Neural progenitor cell (in vitro differentiated cells): ENCODE results near the gene KCNMA1. TPM values are rescaled to one million over a fixed set of nuclear protein-coding genes. Genes with fewer than 3 reads are reported as not detected.

ENCODE experiments used
- DNase-seq: peaks from one replicate; pipeline ENCODE4 v3.0.0-alpha.2; 2016; ENCODE audit warnings: low spot score
- H2AFZ ChIP-seq: fragments of 200-600 bp; sonication (generic); replicated peaks from 2 replicates; pipeline ENCODE4 v1.6.1; 2016; ENCODE audit warnings: antibody characterized with exemption
- H3F3A ChIP-seq: fragments of 200-600 bp; sonication (generic); 2 replicates; pipeline ENCODE4 v1.6.1; 2016; ENCODE audit warnings: antibody characterized with exemption, low read depth
- H3K27ac ChIP-seq: fragments of 200-600 bp; sonication (generic); 2 replicates; pipeline ENCODE4 v1.5.1; 2016; ENCODE audit warnings: mild to moderate bottlenecking
- H3K27me3 ChIP-seq: fragments of 200-600 bp; sonication (generic); 2 replicates; pipeline ENCODE4 v1.6.1; 2016; ENCODE audit warnings: mild to moderate bottlenecking, moderate library complexity
- H3K36me3 ChIP-seq: fragments of 200-600 bp; sonication (generic); 2 replicates; pipeline ENCODE4 v1.5.1; 2016
- H3K4me1 ChIP-seq: fragments of 200-600 bp; sonication (generic); 2 replicates; pipeline ENCODE4 v1.6.1; 2016; ENCODE audit warnings: mixed run types
- H3K4me2 ChIP-seq: fragments of 200-600 bp; sonication (generic); 2 replicates; pipeline ENCODE4 v1.6.1; 2016
- H3K4me3 ChIP-seq: fragments of 200-600 bp; sonication (generic); 2 replicates; pipeline ENCODE4 v1.5.1; 2016
- H3K79me2 ChIP-seq: fragments of 200-600 bp; sonication (generic); 2 replicates; pipeline ENCODE4 v1.6.1; 2016; ENCODE audit warnings: low read depth
- H3K9ac ChIP-seq: fragments of 200-600 bp; sonication (generic); 2 replicates; pipeline ENCODE4 v1.6.1; 2016
- H3K9me3 ChIP-seq: fragments of 200-600 bp; sonication (generic); 2 replicates; pipeline ENCODE4 v1.5.1; 2016; ENCODE audit warnings: low read depth
- H4K20me1 ChIP-seq: fragments of 200-600 bp; sonication (generic); 2 replicates; pipeline ENCODE4 v1.6.1; 2016; ENCODE audit warnings: low read depth
- H3K27ac Mint-ChIP-seq: 3 replicates; pipeline ENCODE4 v1.8.0; 2021; ENCODE audit warnings: mixed read lengths
- H3K27me3 Mint-ChIP-seq: 2 replicates; pipeline ENCODE4 v1.8.0; 2022; ENCODE audit warnings: low read depth, mild to moderate bottlenecking, inconsistent platforms, moderate library complexity, mixed read lengths; ENCODE audit not compliant: insufficient read depth
- H3K36me3 Mint-ChIP-seq: 3 replicates; pipeline ENCODE4 v1.8.0; 2021; ENCODE audit warnings: mixed read lengths
- H3K4me1 Mint-ChIP-seq: 3 replicates; pipeline ENCODE4 v1.8.0; 2021; ENCODE audit warnings: mixed read lengths
- H3K4me3 Mint-ChIP-seq: 3 replicates; pipeline ENCODE4 v1.8.0; 2021; ENCODE audit warnings: mild to moderate bottlenecking, moderate library complexity, mixed read lengths
- H3K9me3 Mint-ChIP-seq: 3 replicates; pipeline ENCODE4 v1.8.0; 2020; ENCODE audit warnings: mixed read lengths
- EZH2 ChIP-seq: fragments of 200-600 bp; sonication (generic); IDR thresholded peaks from 2 replicates; pipeline ENCODE4 v1.6.1; 2017; ENCODE audit warnings: antibody characterized with exemption, mild to moderate bottlenecking, moderate library complexity
- EZH2phosphoT487 ChIP-seq: fragments of 200-600 bp; sonication (generic); IDR thresholded peaks from 2 replicates; pipeline ENCODE4 v1.6.1; 2017; ENCODE audit warnings: antibody characterized with exemption
- total RNA-seq: library from RNA; depleted of rRNA; stranded (reverse); fragments of >200 nt; gene quantifications from 2 replicates; pipeline ENCODE4 v1.2.3, GENCODE V29; 2015; ENCODE audit warnings: low replicate concordance
- TF ChIP-seq, protein P1 (sequence below): fragments of 200-600 bp; sonication (generic); IDR thresholded peaks from 2 replicates; pipeline ENCODE4 v1.5.1; 2017; ENCODE audit warnings: antibody characterized with exemption, mild to moderate bottlenecking

The KCNMA1 gene
- total RNA-seq, 1 donor from 2014 or later: 2.4 TPM

DNA sequence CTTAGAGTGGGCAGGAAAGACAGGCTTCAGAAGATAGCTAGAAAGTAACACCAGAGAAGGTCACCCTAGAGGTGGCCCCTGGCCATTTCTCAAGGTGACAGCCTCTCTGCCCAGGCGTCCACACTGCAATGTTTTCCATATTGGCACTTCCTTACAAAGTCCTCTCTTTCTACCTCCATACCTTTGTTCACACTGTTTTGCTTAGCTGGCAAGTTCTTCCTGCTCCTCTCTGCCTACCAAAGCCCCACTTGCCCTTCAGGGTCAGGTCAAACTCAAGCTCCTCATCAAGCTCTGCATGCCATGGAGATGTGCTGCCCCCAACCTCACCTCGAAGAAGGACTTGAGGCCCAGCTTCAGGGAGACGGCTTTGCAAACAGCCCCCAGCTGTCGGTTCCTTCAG lies 190.9 kb downstream of the KCNMA1 start:
- H3K27me3 ChIP-seq: no peaks in the 10 kb centered on the region
- no peaks in the 10 kb centered on the region for H4K20me1 ChIP-seq
- H3K9me3 ChIP-seq: no peaks in the 10 kb centered on the region
- DNase-seq: no peak
- H3K4me3 ChIP-seq: no peak overlapping the region
- H3K36me3 ChIP-seq: no peaks in the 10 kb centered on the region
- H3K4me1 ChIP-seq: peaks cover 10% of the 10 kb centered on the region
- no peak overlapping the region for H3K4me2 ChIP-seq
- Mint-ChIP-seq H3K9me3 (no peaks in the 10 kb centered on the region), H3K4me3 (no peak overlapping the region), H3K27ac (no peak overlapping the region), H3K36me3 (no peaks in the 10 kb centered on the region), H3K27me3 (peaks cover 11% of the 10 kb centered on the region), H3K4me1 (peaks cover 11% of the 10 kb centered on the region)
- TF ChIP-seq EZH2phosphoT487 (no peak), EZH2 (no peak)
- TF ChIP-seq, protein P1, sequence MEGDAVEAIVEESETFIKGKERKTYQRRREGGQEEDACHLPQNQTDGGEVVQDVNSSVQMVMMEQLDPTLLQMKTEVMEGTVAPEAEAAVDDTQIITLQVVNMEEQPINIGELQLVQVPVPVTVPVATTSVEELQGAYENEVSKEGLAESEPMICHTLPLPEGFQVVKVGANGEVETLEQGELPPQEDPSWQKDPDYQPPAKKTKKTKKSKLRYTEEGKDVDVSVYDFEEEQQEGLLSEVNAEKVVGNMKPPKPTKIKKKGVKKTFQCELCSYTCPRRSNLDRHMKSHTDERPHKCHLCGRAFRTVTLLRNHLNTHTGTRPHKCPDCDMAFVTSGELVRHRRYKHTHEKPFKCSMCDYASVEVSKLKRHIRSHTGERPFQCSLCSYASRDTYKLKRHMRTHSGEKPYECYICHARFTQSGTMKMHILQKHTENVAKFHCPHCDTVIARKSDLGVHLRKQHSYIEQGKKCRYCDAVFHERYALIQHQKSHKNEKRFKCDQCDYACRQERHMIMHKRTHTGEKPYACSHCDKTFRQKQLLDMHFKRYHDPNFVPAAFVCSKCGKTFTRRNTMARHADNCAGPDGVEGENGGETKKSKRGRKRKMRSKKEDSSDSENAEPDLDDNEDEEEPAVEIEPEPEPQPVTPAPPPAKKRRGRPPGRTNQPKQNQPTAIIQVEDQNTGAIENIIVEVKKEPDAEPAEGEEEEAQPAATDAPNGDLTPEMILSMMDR: no peak
- no peaks in the 10 kb centered on the region for H3K79me2 ChIP-seq
- H3F3A ChIP-seq: no peaks in the 10 kb centered on the region
- no peak overlapping the region for H3K9ac ChIP-seq
- H2AFZ ChIP-seq: no peak overlapping the region
- H3K27ac ChIP-seq: no peak overlapping the region

GRCh38 chr10:77445547-77445946 lies 192.1 kb downstream of the KCNMA1 start:
- Histone ChIP-seq H3K36me3 (no peaks in the 10 kb centered on the region), H3K27ac (no peak overlapping the region), H3K9me3 (no peaks in the 10 kb centered on the region), H3K4me3 (no peak overlapping the region), H4K20me1 (no peaks in the 10 kb centered on the region), H3F3A (no peaks in the 10 kb centered on the region), H3K79me2 (no peaks in the 10 kb centered on the region), H3K9ac (no peak overlapping the region), H3K27me3 (no peaks in the 10 kb centered on the region), H2AFZ (no peak overlapping the region), H3K4me1 (peaks cover 18% of the 10 kb centered on the region), H3K4me2 (no peak overlapping the region)
- TF ChIP-seq EZH2phosphoT487 (no peak), EZH2 (no peak)
- TF ChIP-seq, protein P1: no peak
- DNase-seq: no peak
- no peak overlapping the region for H3K27ac Mint-ChIP-seq
- no peaks in the 10 kb centered on the region for H3K36me3 Mint-ChIP-seq
- peaks cover 19% of the 10 kb centered on the region for H3K4me1 Mint-ChIP-seq
- H3K9me3 Mint-ChIP-seq: no peaks in the 10 kb centered on the region
- peaks cover 16% of the 10 kb centered on the region for H3K27me3 Mint-ChIP-seq
- no peak overlapping the region for H3K4me3 Mint-ChIP-seq

DNA sequence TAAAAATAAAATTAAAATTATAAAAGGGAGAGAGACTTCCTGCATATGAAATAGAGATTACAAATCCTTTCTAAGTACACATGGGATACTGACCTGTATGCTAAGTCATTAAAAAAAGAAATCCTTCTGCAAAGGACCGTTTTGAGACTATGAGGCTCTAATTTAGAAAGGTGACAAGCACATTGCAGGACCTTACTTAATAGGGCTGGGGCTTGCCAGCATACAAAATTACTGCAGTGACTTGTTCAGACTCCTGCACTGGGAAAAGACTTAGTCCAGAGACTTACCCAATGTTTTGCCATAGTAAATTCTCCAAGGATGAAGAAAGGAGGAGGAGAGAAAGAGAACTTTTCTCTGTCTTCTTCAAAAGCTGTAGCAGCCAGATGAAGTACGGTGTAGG lies 193.6 kb downstream of the KCNMA1 start:
- H3K4me2 ChIP-seq: no peak overlapping the region
- no peak overlapping the region for H3K4me3 Mint-ChIP-seq
- peaks cover 27% of the 10 kb centered on the region for H3K4me1 Mint-ChIP-seq
- H3K27me3 ChIP-seq: no peaks in the 10 kb centered on the region
- H4K20me1 ChIP-seq: no peaks in the 10 kb centered on the region
- no peak for TF ChIP-seq EZH2phosphoT487
- no peak for TF ChIP-seq EZH2
- TF ChIP-seq, protein P1: no peak
- H3K4me3 ChIP-seq: no peak overlapping the region
- no peak overlapping the region for H2AFZ ChIP-seq
- no peak overlapping the region for H3K27ac ChIP-seq
- H3K9ac ChIP-seq: no peak overlapping the region
- DNase-seq: no peak
- no peaks in the 10 kb centered on the region for H3F3A ChIP-seq
- H3K27ac Mint-ChIP-seq: no peak overlapping the region
- H3K36me3 Mint-ChIP-seq: no peaks in the 10 kb centered on the region
- no peaks in the 10 kb centered on the region for H3K36me3 ChIP-seq
- H3K9me3 Mint-ChIP-seq: no peaks in the 10 kb centered on the region
- H3K4me1 ChIP-seq: peaks cover 22% of the 10 kb centered on the region
- H3K79me2 ChIP-seq: no peaks in the 10 kb centered on the region
- H3K9me3 ChIP-seq: no peaks in the 10 kb centered on the region
- peaks cover 14% of the 10 kb centered on the region for H3K27me3 Mint-ChIP-seq
